ENCODE measurements around the gene KCNMA1.

- no peak for TF ChIP-seq CTCF (IDR thresholded peaks at IDR 0.05 in 4 of 5, conservative IDR thresholded peaks at IDR 0.05 in 1 of 5)
- TF ChIP-seq POLR2A (IDR thresholded peaks at IDR 0.05) = no peak
These were observed 279.8 kb downstream of the KCNMA1 start for GRCh38 chr10:77357611-77358310.
